ENCODE results near the gene DCAF5.
"Not testable (repeated sequence)": the region's sequence is repeated elsewhere in the genome, so short reads cannot be mapped to it uniquely, and the experiment has no call there.

Gene DCAF5

DNA sequence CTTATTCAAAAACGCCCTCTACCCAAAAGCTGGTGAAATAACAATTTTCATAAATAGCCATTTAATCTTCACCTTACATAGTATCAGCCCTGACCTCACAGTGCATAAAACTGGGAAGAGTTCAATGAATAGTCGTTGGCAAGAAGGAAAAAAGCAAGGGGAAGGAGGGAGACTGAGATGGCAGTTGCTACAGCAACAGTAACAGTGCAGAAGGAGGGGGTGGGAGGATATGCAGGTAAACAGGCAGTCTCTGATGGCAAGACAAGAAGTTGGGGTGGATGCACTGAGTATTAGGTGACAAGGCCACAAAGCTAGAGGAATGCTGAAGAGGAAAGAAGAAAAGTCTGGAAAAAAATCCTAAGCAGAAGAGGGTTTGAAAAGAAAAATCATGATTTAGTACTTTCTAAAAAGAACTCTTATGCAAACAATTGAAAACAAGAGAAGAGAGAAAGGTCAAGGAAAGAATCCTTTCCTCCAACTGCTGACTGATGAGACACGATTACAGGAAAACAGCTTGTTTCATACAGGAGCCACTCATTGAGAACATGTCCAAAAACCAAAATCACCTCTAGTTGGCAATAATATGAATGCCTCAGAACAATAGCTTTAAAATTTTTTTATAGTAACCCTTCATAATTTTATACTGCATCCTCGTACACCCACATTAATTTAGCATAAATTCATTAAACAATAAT lies 56.0 kb downstream of the DCAF5 start:
- DNase-seq, result no peak

DNA sequence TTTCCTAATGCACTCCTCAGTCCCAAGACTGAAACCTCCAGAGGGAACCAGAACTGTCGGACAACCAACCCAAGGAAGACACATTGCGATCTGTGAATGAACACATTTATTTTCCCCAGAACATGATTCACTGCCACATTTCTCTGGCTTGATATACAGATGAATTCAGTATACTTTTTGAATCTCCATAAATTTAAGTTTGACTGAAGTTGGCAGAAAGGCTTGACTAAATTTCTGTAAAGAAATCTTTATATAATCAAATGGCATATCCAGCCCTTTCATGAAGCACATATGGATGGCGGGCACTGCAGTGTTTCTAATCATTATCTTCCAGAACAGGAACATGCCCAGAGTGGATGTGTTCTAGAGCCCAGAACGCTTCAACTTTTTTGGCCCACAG lies 56.7 kb downstream of the DCAF5 start:
- DNase-seq, result no peak

DNA sequence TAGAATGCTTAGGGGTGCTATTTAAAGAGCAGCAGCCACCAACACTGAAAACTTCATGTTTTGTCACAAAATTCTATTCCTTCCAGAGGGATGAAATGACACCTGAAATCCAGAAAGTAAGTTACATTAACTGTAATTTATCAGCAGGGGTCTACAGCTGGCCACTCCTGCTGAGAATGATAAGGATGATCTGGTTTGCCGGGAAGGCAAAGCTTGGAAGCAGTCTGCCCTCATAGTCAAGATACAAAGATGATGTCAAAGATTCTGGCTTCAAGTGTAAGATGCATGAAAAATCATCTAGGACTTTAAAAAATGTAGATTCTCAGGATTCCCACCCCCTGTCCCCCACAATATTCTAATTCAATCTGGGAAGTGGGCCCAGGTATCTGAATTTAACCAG lies 58.4 kb downstream of the DCAF5 start:
- no peak for DNase-seq

DNA sequence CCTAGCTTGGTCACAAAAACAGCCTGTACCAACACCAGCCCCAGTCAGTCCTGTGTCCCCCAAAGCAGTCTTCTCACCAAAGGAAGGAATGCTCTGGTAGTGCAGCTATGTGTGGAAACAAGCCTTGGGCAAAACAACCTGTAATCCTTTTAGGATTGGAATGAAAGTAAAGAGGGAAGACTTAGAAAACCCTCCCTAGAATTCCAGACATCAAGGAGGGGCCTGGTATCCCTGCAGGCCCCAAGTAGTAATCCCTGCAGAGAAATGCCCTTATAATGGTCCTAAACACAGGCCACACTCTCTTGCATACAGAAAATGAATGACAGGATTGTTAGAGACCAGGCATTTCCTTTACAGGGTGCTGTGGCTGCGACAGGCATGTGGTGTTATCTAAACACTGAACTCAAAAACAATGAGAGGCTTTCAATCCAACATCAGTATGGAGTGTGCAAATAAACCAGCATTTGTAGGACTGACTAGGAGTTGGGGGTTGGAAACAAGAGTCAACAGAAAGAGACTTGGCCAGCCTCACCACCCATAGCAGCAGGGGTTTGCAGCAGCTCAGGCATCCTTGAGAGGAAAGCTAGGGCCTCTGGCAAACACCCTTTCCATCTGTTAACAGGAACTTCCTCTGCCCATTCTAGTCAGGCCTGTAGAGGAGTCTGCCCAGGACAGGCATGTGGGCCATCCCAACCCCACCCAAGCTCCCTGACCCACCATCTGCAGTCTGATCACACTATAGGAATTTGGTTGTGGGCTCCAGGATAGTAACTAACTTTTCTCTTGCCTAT lies 59.1 kb downstream of the DCAF5 start:
- DNase-seq, result no peak

DNA sequence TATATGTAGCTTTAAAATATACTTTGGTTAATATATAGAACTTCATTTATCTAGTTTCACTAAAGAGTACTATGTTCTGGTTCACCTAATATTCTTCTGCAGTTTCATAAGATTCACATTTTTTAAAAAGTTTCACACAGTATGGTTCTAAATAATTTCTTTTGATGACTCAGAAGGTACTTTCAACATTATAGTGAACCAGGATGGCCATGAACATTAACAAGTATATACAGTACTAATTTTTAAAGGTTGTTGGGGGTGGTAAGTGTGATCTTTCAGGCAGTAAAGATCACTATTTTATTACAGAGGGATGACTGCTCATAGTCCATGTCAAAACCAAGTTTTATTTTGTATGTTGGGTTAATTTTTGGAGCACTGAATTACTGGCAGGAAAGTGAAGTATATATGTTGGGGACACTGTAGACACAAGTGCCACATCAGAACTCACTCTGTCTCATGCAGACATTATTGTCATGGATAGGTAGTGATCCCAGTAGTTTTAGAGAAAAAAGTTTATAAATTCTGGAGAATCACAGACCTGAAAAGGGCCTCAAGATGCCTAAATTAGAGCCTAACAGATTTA lies 60.0 kb downstream of the DCAF5 start:
- no peak for DNase-seq

DNA sequence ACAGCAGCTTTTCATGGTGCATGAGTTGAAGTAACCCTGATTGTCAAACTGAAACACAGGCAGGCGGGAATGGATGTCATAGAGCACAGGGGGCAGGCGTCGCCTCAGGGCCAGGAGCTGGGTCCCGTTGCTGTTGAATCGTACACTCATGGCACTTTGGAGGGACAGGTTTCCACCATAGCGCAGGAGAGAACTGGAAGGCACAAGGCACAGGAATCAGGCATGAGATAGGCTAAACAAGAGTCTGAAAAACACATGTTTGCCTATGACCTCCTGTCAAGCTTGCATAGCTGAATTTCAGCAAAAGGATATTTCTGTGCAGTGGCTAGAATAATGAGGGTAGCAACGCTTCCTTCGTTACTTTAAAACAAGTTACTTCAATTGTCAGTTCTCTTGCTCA lies 61.2 kb downstream of the DCAF5 start:
- no peak for DNase-seq

DNA sequence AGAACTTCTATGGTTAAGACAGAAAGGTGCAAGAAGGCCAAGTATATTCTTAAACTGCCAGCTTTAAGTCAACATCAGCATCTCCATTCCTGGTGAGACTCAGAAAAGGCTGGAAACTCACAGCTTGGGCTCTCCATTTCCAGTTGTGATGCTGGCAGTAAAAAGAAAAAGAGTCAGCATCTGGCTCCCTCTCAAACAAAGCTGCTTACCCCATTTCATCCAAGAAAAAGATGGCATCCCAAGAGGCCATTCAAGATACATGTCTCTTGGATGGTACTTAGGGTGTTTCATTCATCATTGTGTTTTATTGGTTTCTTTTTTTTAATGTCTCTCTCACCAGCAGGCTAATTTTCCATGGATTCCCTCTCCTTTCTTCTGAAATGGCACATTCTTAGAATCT lies 61.9 kb downstream of the DCAF5 start:
- no peak for DNase-seq

DNA sequence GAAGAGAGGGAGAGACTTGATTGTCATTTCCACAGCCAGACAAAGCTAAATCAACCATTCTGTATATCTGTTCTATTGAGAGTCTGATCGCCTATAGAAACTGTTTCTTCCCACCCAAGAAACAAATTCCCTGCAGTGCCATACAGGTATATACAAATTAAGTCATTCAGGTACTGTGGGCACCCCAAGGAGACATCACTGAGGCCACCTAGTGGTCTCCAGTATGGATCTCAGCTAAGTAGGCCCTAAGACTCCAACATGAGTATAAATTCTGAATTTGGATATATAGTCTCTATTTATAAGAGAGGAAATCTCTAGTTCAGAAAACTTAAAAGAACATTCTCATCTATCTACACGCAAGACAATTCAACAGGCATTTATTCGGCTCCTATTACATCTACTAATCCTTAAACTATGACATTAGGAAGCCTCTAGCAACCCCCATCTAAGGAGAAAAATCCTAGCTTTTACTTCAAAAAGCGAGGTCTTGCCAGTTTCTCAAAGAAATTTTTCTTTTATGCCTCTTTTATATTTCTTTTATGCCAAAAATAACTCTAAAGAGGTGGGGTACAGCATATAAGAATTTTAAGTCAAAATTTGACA lies 62.6 kb downstream of the DCAF5 start:
- DNase-seq, result no peak

DNA sequence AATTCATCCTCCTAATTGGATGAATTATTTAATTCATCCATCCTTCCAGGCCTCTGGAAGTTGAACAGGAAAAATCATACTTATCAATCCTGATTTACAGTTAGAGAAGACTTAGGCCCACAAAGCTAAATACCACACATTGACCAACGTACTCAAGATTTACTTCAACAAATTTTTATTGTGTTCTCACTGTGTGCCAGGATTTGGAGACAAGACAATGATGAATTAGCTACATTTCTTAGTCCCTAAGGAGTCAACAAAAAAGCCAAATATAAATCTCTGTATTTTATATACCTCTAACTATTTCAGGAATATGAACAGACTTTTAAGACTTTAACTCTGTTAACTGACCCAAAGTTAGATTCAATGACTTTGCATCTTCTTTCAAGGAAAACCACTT lies 63.9 kb downstream of the DCAF5 start:
- DNase-seq, result no peak

DNA sequence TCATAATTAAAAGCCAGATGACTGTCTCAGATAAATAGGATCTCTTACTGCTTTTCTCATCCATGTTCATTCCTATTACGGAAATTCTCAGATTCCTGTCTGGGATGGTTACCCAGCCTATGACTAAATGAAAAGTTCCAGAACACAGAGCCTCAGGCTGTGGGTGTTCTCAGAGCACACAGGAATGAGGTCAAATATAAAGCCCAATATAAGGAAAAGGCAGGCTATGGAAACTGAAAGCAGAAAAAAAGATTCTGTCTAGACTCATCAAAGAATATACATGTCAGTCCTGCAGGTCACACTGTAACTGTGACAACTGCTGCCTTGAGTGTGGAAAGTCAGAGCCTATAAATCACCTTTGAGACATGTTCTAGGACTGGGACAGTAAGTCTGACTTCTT lies 64.3 kb downstream of the DCAF5 start:
- no peak for DNase-seq

DNA sequence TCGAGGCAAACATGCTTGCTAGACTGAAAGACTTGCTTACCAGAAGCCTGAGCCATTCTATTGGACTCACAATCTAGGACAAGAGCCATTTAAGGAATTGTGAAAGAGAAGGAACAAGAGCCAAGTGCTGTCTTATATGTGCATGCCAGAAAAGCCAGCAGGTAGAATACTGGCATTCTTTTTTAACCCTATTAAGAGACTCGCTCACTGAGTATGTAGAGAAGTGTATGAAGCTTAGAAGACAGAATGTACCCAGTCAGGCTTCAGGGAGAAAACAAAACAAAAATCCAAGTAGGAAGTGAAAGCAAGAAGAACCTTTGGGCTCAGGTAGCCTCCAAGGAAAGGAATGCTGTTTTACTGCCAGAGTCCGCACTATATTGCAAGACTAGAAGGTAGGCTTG lies 65.9 kb downstream of the DCAF5 start:
- DNase-seq, result no peak

DNA sequence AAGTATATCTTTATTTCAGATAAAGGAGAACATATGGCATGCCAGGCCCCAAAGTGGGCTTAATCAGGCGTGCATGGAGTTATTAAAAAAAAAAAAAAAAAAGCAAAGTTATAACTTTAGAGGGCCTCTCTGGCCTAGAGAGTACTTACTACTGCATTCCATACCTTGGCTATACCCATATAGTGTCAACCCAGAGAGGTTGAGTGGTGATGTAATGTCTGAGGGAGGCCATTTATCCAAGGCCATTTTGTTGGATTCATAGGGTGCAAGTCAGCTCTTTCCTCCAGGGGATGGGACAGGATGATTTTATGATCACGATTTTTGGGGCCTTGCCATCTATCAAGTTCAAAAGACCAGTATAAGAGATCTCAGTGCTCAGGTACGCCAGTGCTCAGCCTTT lies 66.4 kb downstream of the DCAF5 start:
- DNase-seq, result no peak

DNA sequence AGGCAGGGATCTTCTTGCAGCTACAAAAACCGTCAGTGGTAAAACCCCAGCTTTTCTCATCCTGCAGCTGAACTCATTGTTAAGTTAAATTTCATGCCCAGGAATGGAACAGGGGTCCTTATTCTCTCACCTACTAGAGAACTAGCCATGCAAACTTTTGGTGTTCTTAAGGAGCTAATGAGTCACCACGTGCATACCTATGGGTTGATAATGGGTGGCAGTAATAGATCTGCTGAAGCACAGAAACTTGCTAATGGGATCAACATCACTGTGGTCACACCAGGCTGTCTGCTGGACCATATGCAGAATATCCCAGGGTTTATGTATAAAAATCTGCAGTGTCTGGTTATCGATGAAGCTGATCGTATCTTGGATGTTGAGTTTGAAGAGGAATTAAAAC lies 68.9 kb downstream of the DCAF5 start:
- no peak for DNase-seq

DNA sequence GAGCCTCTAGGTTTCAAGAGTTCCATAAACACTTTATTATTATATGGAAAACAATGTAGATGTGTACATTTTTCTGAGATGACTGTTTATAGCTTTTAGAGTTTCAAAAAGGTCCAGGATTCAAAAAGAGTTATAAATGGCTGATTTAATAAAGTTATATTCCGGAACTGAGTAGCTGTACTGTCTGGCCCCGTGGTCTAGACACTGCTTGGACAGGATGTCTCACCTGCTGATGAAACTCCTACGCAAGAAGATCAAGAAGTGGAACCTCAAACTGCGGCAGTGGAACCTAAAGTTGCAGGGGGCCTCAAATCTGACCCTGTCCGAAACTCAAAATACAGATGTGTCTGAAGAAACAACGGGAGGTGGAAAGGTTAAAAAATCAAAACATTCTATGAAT lies 69.7 kb downstream of the DCAF5 start:
- DNase-seq, result no peak

DNA sequence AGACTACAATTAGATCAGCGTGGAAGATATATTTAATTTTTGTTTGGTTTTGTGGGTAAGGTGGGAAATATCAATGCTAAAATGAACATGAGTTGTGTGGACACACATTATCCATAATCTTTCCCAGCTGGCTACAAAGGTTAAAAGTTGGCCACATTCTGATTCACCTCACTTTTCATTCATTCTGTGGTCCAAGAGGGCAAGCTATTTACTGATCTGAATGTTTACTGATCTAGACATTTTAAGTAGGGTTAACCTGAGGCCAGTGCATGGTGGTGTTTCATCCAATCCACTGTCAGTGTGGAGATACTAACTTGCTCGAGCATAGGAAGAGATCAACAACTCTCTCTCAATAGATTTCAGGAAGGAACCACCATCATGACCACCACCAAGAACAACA lies 71.6 kb downstream of the DCAF5 start:
- no peak for DNase-seq

DNA sequence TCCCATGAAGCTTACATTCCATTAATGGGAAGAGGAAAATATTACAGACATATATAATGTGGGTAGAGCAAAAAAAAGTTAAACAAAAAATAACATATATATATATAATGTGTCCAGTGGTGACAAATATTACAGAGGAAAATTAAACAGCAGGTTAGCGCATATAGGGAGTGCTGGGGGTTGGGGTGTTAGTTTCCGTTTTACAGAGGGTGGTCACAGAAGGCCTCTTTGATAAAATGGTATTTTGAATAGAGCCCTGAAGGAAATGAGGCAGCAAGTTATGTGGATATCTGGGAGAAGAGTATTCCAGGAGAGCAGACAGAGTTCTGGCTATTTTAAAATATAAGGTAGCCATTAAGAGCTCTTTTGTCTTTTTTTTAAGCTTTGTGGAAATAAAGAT lies 73.2 kb downstream of the DCAF5 start:
- no peak for DNase-seq

DNA sequence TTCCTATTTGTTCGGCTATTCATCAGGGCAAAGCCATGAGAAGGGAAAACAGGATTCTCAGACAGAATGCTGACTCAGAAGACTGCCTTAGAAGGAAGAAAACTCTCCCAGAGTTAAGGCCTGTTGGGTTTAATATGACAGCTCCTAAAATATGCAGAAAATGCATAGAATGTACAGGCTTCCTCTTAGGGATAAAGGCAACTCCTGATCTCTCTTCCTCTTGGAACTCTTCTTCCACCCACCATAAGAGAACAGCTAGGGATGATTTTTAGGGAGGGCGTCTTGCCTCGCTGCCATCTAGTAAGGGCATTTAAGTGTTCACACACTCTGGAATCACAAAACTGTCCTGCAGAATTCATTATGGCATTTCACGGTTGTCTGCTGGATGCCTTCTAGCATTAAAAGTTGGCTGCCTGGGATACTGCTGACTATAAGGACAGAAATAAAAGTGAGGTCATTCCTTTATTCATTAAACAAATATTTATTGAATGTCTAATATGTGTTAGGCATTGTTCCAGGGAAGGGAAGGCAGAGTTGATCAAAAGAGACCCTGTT lies 73.7 kb downstream of the DCAF5 start:
- no peak for DNase-seq

DNA sequence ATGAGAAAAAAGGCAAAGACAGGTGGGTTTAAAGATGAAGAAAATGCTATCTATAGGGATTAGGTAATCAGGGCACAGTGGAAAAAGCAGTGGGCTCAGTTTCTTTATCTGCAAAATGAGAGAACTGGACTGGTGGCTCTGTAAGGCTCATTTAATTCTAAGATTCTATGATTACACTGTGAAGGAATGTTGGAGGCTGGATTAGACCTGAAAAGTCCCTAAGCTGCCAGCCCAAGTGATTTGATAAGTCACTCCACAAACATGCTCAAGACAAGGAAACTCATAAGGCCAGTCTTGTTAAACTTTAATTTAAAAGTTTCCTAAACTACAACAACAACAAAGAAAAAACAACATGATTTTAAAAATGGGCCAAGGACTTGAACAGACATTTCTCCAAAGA lies 75.1 kb downstream of the DCAF5 start:
- DNase-seq, result no peak

DNA sequence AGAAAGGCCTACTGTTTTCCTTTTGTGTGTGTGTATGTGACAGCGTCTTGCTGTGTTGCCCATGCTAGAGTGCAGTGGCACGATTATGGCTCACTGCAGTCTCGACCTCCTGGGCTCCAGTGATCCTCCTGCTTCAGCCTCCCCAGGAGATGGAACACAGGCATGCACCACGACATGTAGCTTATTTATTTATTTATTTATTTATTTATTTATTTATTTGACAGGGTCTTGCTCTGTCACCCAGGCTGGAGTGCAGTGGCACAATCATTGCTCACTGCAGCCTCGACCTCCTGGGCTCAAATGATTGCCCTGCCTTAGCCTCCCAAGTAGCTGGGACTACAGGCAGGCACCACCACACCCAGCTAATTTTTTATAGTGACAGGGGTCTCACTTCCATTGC lies 75.7 kb downstream of the DCAF5 start:
- DNase-seq, result not testable (repeated sequence)

DNA sequence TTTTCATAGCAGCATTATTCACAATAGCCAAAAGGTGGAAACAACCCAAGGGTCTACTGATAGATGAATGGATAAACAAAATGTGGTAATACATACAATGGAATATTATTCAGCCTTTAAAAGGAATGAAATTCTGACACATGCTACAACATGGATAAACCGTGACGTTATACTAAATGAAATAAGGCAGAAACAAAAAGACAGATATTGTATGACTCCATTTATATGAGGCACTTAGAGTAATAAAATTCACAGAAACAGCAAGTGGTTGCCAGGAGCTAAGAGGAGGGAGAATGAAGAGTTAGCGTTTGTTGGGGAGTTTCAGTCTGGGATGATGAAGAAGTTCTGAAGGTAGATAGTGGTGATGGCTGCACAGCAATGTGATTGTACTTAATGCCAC lies 76.6 kb downstream of the DCAF5 start:
- DNase-seq, result no peak

DNA sequence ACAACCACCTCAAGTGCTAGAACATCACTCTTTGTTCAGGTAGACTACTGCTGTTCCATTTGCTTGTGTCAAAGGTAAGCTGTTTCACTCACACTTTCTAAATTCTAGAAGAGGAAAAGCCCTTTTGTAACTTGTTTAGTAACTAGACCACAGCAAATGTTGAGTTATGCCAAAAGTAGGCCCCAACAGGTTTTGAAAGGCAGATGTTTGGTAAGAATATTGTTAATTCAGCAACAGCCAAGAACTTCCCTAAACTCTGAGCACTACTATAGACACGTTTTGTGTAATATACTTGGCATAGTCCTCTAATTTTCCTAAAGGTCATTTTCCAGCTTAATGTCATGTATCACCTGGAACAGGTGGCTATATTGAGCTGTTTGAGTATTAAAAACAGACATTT lies 79.0 kb downstream of the DCAF5 start:
- DNase-seq, result no peak

DNA sequence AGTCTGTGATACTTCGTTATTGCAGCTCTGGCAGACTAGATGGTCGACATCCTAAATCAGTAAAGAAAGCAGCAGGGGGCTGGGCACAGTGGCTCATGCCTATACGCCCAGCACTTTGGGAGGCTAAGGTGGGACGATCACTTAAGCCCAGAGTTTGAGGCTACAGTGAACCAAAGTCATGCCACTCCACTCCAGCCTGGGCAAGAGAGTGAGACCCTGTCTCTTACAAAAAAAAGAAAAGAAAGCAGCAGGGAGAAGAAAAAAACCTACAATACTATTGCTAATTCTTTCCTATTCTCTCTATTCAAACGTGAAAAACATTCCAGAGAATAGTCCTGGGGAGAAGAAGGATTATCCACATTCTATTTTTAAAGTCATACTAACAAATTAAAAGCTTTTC lies 79.5 kb downstream of the DCAF5 start:
- no peak for DNase-seq

DNA sequence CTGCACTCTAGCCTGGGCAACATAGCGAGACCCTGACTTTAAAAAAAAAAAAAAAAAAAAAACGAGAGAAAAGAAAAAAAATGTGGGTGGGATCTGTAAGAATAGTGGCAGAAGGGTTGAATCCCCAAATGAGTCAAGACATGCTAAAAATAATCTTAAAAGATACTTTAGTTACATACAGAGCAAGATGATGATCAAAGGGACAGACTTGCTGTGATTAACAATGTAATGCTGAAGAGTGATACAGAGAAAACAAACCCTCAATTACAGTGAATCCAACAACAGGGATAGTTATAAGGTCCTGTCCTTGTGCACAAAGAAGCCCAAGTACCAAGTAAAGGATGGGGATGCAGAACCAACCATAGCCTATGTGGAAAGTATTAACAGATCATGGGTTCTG lies 80.3 kb downstream of the DCAF5 start:
- DNase-seq, result no peak
